SK-N-SH (cell line): ENCODE measurements around the gene TGM3. TPM values are rescaled to one million over a fixed set of nuclear protein-coding genes. Genes with fewer than 3 reads are reported as not detected.

Experiments
- CTCF ChIA-PET: fragments of 300-600, 350-600 bp; formaldehyde crosslinking; extraction: SDS; loops from one replicate; lab custom pipeline; 2021; lab: Yijun Ruan, JAX
- POLR2A ChIA-PET: fragments of 350-600 bp; sonication (Branson Sonifier 250); formaldehyde crosslinking; extraction: SDS; loops from one replicate; lab custom pipeline; 2020; ENCODE audit warnings: antibody characterized with exemption, inconsistent platforms; lab: Yijun Ruan, JAX
- DNase-seq: peaks from one replicate; pipeline ENCODE4 v3.0.0; 2012
- H2AFZ ChIP-seq: fragments of 200-600 bp; sonication (generic); 2 replicates; pipeline ENCODE4 v1.8.1; 2016; ENCODE audit warnings: antibody characterized with exemption, mild to moderate bottlenecking, low read depth
- H3F3A ChIP-seq: fragments of 200-600 bp; sonication (generic); replicated peaks from 2 replicates; pipeline ENCODE3; 2016; ENCODE audit warnings: antibody characterized with exemption, mild to moderate bottlenecking; ENCODE audit not compliant: insufficient read depth
- H3K27ac ChIP-seq, 2 experiments: fragments of 200-500 bp in 1 of 2; fragments of 200-600 bp in 1 of 2; sonication (Bioruptor generic) in 1 of 2; sonication (generic), shearing (Covaris generic) in 1 of 2; 2 replicates each; pipeline versions ENCODE4 v1.5.1 to v1.6.1; 2014 to 2016; ENCODE audit warnings: low read depth in 2 of 2, inconsistent platforms in 1 of 2, low read length in 1 of 2, mild to moderate bottlenecking in 1 of 2, mixed read lengths in 1 of 2
- H3K27me3 ChIP-seq: fragments of 200-600 bp; sonication (generic), shearing (Covaris generic); 2 replicates; pipeline ENCODE4 v1.6.1; 2016; ENCODE audit warnings: mixed run types; ENCODE audit not compliant: insufficient read depth
- H3K36me3 ChIP-seq, 2 experiments: fragments of 200-500 bp in 1 of 2; fragments of 200-600 bp in 1 of 2; sonication (Bioruptor generic) in 1 of 2; sonication (generic) in 1 of 2; replicated peaks in 1 of 2; 2 replicates each; pipeline versions ENCODE3 to v1.5.1; 2014 to 2016; ENCODE audit warnings: low read length in 1 of 2, mild to moderate bottlenecking in 1 of 2; ENCODE audit not compliant: insufficient read depth in 2 of 2, control insufficient read depth in 1 of 2
- H3K4me1 ChIP-seq, 2 experiments: fragments of 200-500 bp in 1 of 2; fragments of 200-600 bp in 1 of 2; sonication (Bioruptor generic) in 1 of 2; sonication (generic), shearing (Covaris generic) in 1 of 2; 2 replicates each; pipeline versions ENCODE4 v1.5.1 to v1.6.1; 2014 to 2016; ENCODE audit warnings: low read depth in 1 of 2, low read length in 1 of 2, mixed run types in 1 of 2; ENCODE audit not compliant: insufficient read depth in 2 of 2, control insufficient read depth in 1 of 2
- H3K4me2 ChIP-seq: fragments of 200-600 bp; sonication (generic), shearing (Covaris generic); 2 replicates; pipeline ENCODE4 v1.6.1; 2017; ENCODE audit warnings: mixed run types
- H3K4me3 ChIP-seq, 2 experiments: fragments of 200-500 bp in 1 of 2; fragments of 200-600 bp in 1 of 2; sonication (Bioruptor generic) in 1 of 2; sonication (generic), shearing (Covaris generic) in 1 of 2; 2 replicates each; pipeline versions ENCODE4 v1.5.1 to v1.8.1; 2014 to 2016; ENCODE audit warnings: low read depth in 2 of 2, inconsistent platforms in 1 of 2, low read length in 1 of 2, mild to moderate bottlenecking in 1 of 2, mixed read lengths in 1 of 2, moderate library complexity in 1 of 2
- H3K79me2 ChIP-seq: fragments of 200-600 bp; sonication (generic); 2 replicates; pipeline ENCODE4 v1.8.1; 2017; ENCODE audit warnings: mild to moderate bottlenecking; ENCODE audit not compliant: insufficient read depth
- H3K9ac ChIP-seq: fragments of 200-600 bp; sonication (generic); 2 replicates; pipeline ENCODE4 v1.6.1; 2017; ENCODE audit warnings: mixed run types
- H3K9me2 ChIP-seq: fragments of 200-600 bp; sonication (generic); 2 replicates; pipeline ENCODE4 v1.6.1; 2017; ENCODE audit warnings: mixed run types
- H3K9me3 ChIP-seq: fragments of 200-600 bp; sonication (generic); 2 replicates; pipeline ENCODE4 v1.6.1; 2017; ENCODE audit warnings: mixed run types, mild to moderate bottlenecking, moderate library complexity
- H4K20me1 ChIP-seq: fragments of 200-600 bp; sonication (generic); 2 replicates; pipeline ENCODE4 v1.6.1; 2017; ENCODE audit warnings: mild to moderate bottlenecking, mixed run types; ENCODE audit not compliant: insufficient read depth
- CHD2 ChIP-seq: fragments of 150-350 bp; IDR thresholded peaks from 2 replicates; pipeline ENCODE4 v1.6.1; 2018; ENCODE audit warnings: low read length; ENCODE audit not compliant: partially characterized antibody
- ELF1 ChIP-seq: IDR thresholded peaks from 2 replicates; pipeline ENCODE4 v1.4.0; 2012
- EZH2phosphoT487 ChIP-seq: fragments of 200-600 bp; sonication (generic); IDR thresholded peaks from 2 replicates; pipeline ENCODE4 v1.6.1; 2017; ENCODE audit warnings: low read depth, mixed run types, mild to moderate bottlenecking, antibody characterized with exemption, moderate library complexity, borderline replicate concordance
- FOSL2 ChIP-seq: IDR thresholded peaks from 2 replicates; pipeline ENCODE4 v1.4.0; 2012; ENCODE audit warnings: low read depth, mild to moderate bottlenecking, moderate library complexity, borderline replicate concordance
- FOXJ3 ChIP-seq: sonication (generic); formaldehyde crosslinking; IDR thresholded peaks from 2 replicates; pipeline ENCODE4 v1.5.1; 2020; ENCODE audit warnings: mild to moderate bottlenecking, missing genetic modification reagents
- FOXM1 ChIP-seq: IDR thresholded peaks from 2 replicates; pipeline ENCODE4 v1.4.0; 2012; ENCODE audit warnings: low read depth, mild to moderate bottlenecking
- JUND ChIP-seq: IDR thresholded peaks from 2 replicates; pipeline ENCODE4 v1.4.0; 2012
- NRF1 ChIP-seq: IDR thresholded peaks from 2 replicates; pipeline ENCODE4 v1.6.1; 2012; ENCODE audit warnings: low read depth, mild to moderate bottlenecking, low read length
- POLR2AphosphoS5 ChIP-seq: IDR thresholded peaks from 2 replicates; pipeline ENCODE4 v1.6.1; 2012; ENCODE audit warnings: low read depth, low read length
- RCOR1 ChIP-seq: fragments of 150-350 bp; IDR thresholded peaks from 2 replicates; pipeline ENCODE4 v1.6.1; 2017; ENCODE audit warnings: antibody characterized with exemption, low read length
- RFX5 ChIP-seq: IDR thresholded peaks from 2 replicates; pipeline ENCODE4 v1.6.1; 2012; ENCODE audit warnings: mild to moderate bottlenecking, improper control_type of control experiment, low read length
- RXRA ChIP-seq: IDR thresholded peaks from 2 replicates; pipeline ENCODE4 v1.4.0; 2012; ENCODE audit warnings: low read depth, mild to moderate bottlenecking, borderline replicate concordance
- SMC3 ChIP-seq: IDR thresholded peaks from 2 replicates; pipeline ENCODE4 v1.6.1; 2012; ENCODE audit warnings: low read depth, low read length, improper control_type of control experiment
- USF1 ChIP-seq: IDR thresholded peaks from 2 replicates; pipeline ENCODE4 v1.4.0; 2012; ENCODE audit warnings: low read depth, borderline replicate concordance
- YY1 ChIP-seq: IDR thresholded peaks from 2 replicates; pipeline ENCODE4 v1.4.0; 2012; ENCODE audit warnings: low read depth, mild to moderate bottlenecking
- WGBS: methylation state at CpG from one replicate; pipeline ENCODE4 v1.1.6; 2017; ENCODE audit warnings: low lambda C conversion rate; 5-methylcytosine and 5-hydroxymethylcytosine counted together
- polyA plus RNA-seq, 3 experiments: library from polyadenylated mRNA; depleted of rRNA; stranded (reverse); fragments of >200 nt; gene quantifications; 2 replicates each; pipeline ENCODE4 v1.2.3, GENCODE V29; 2012
- TF ChIP-seq, protein P1 (sequence below): IDR thresholded peaks from 2 replicates; pipeline ENCODE4 v1.6.1; 2012; ENCODE audit warnings: mild to moderate bottlenecking, low read depth, low read length, moderate library complexity
- TF ChIP-seq, protein P2 (sequence below): IDR thresholded peaks from 2 replicates; pipeline ENCODE4 v1.4.0; 2012; ENCODE audit warnings: low read depth

The TGM3 gene
- polyA plus RNA-seq, 1 of the 3 experiments (the other 2 are of a cell fraction) = not detected

- no peak for TF ChIP-seq FOXJ3 (CRISPR knock-in tag)
- no peak for TF ChIP-seq JUND
- TF ChIP-seq CHD2 = no peak
- TF ChIP-seq SMC3 = no peak
- TF ChIP-seq YY1 = no peak
- TF ChIP-seq POLR2AphosphoS5 = no peak
- TF ChIP-seq EZH2phosphoT487 = no peak
- no peaks in the 10 kb centered on the region for H3K79me2 ChIP-seq
- H3K9me2 ChIP-seq = no peaks in the 10 kb centered on the region; the same call in 1 of the 2 replicates
- H3K4me2 ChIP-seq = no peak overlapping the region
- no peak overlapping the region for H3K4me3 ChIP-seq
- POLR2A ChIA-PET = no interaction called here
- H3K9ac ChIP-seq = no peak overlapping the region
- no peaks in the 10 kb centered on the region for H3K9me3 ChIP-seq
- no peak for DNase-seq
- H3F3A ChIP-seq = no peaks in the 10 kb centered on the region
- H3K36me3 ChIP-seq = no peaks in the 10 kb centered on the region
- H3K27me3 ChIP-seq = peaks cover 7% of the 10 kb centered on the region; the same call in 1 of the 2 replicates
- no peaks in the 10 kb centered on the region for H4K20me1 ChIP-seq
- H3K27ac ChIP-seq = no peak overlapping the region
- no peak overlapping the region for H2AFZ ChIP-seq
- CTCF ChIA-PET = interaction anchor here (1.6 kb wide), 1 partner anchor 118 kb away, joined by 3 read pairs; no protein-coding TSS in a partner anchor
- H3K4me1 ChIP-seq = no peaks in the 10 kb centered on the region
- WGBS = 0% methylated on average over 2 of the region's 2 CpGs
Observed at GRCh38 chr20:2326046-2326445, 30.2 kb downstream of the TGM3 start.

DNA sequence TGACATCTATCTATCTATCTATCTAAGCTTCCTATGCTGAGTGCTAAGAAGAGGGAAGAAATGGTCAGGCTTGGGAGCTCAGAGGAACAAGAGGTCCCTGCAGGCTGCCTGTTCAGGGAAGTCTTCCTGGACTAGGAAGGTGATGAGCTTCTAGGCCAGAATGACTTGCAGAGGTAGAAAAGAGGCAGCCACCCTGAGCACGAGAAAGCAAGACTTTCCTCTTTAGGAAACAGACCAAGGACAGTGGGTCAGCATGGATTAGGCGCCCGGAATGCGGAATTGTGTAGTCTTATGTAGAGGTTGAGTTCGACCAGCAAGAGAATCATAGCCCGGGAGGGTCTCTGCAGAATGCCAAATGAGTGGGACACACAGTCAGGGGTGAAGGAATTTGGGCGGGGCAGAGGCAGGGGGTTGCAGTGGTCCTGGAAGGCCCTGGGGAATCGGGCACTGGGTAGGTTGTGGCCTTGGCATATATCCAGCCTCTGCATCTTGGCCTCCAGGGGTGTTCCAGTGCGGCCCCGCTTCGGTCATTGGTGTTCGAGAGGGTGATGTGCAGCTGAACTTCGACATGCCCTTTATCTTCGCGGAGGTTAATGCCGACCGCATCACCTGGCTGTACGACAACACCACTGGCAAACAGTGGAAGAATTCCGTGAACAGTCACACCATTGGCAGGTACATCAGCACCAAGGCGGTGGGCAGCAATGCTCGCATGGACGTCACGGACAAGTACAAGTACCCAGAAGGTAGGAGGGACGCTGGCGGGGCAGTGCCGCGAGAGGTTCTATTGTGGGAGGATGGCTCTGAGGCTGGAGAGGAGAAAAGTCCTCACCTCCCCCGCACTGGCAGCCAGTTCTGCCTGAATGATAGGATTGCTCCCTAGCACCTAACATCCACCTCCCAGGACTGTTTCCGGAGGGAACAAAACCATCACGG lies 32.1 kb downstream of the TGM3 start:
- no peaks in the 10 kb centered on the region for H3K9me3 ChIP-seq
- H3K4me2 ChIP-seq = no peak overlapping the region
- POLR2A ChIA-PET = no interaction called here
- TF ChIP-seq FOSL2 = no peak
- no peak for TF ChIP-seq POLR2AphosphoS5
- no peak for TF ChIP-seq NRF1
- no peak for TF ChIP-seq SMC3
- TF ChIP-seq, protein P1, sequence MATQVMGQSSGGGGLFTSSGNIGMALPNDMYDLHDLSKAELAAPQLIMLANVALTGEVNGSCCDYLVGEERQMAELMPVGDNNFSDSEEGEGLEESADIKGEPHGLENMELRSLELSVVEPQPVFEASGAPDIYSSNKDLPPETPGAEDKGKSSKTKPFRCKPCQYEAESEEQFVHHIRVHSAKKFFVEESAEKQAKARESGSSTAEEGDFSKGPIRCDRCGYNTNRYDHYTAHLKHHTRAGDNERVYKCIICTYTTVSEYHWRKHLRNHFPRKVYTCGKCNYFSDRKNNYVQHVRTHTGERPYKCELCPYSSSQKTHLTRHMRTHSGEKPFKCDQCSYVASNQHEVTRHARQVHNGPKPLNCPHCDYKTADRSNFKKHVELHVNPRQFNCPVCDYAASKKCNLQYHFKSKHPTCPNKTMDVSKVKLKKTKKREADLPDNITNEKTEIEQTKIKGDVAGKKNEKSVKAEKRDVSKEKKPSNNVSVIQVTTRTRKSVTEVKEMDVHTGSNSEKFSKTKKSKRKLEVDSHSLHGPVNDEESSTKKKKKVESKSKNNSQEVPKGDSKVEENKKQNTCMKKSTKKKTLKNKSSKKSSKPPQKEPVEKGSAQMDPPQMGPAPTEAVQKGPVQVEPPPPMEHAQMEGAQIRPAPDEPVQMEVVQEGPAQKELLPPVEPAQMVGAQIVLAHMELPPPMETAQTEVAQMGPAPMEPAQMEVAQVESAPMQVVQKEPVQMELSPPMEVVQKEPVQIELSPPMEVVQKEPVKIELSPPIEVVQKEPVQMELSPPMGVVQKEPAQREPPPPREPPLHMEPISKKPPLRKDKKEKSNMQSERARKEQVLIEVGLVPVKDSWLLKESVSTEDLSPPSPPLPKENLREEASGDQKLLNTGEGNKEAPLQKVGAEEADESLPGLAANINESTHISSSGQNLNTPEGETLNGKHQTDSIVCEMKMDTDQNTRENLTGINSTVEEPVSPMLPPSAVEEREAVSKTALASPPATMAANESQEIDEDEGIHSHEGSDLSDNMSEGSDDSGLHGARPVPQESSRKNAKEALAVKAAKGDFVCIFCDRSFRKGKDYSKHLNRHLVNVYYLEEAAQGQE = no peak
- TF ChIP-seq, protein P2, sequence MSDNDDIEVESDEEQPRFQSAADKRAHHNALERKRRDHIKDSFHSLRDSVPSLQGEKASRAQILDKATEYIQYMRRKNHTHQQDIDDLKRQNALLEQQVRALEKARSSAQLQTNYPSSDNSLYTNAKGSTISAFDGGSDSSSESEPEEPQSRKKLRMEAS = no peak
- no peak for TF ChIP-seq RXRA
- no peak for TF ChIP-seq RCOR1
- TF ChIP-seq JUND = no peak
- no peak for TF ChIP-seq USF1
- no peak for TF ChIP-seq RFX5
- TF ChIP-seq ELF1 = no peak
- TF ChIP-seq FOXM1 = no peak
- TF ChIP-seq CHD2 = no peak
- peaks cover 7% of the 10 kb centered on the region; the same call in 1 of the 2 replicates for H3K27me3 ChIP-seq
- H3K4me3 ChIP-seq = no peak overlapping the region
- H3K27ac ChIP-seq = no peak overlapping the region
- H3K36me3 ChIP-seq = no peaks in the 10 kb centered on the region
- CTCF ChIA-PET = interaction anchor here (1.2 kb wide), 1 partner anchor 15 kb away, joined by 3 read pairs; no protein-coding TSS in a partner anchor
- 65% methylated on average over 24 of the region's 30 CpGs for WGBS
- DNase-seq = no peak
- H3K9me2 ChIP-seq = no peaks in the 10 kb centered on the region; the same call in 1 of the 2 replicates
- no peak overlapping the region for H3K9ac ChIP-seq
- no peaks in the 10 kb centered on the region for H3F3A ChIP-seq
- no peak overlapping the region for H2AFZ ChIP-seq
- no peaks in the 10 kb centered on the region for H3K4me1 ChIP-seq
- H3K79me2 ChIP-seq = no peaks in the 10 kb centered on the region
- no peaks in the 10 kb centered on the region for H4K20me1 ChIP-seq
